Epidermal melanocyte (primary cell): ENCODE data around the gene MFSD6L.

Experiments used
- DNase-seq: peaks from one replicate; pipeline ENCODE4 v3.0.0; 2011; ENCODE audit warnings: low spot score; ENCODE audit not compliant: insufficient read length

MFSD6L gene

GRCh38 chr17:8793649-8794048 lies 5.5 kb downstream of the MFSD6L start:
- DNase-seq = no peak

- DNase-seq = no peak
Measured at GRCh38 chr17:8792646-8793045, 6.5 kb downstream of the MFSD6L start.

- DNase-seq = no peak
Measured at GRCh38 chr17:8791910-8792270, 7.3 kb downstream of the MFSD6L start.

- no peak for DNase-seq
Measured at GRCh38 chr17:8791248-8791909, 7.8 kb downstream of the MFSD6L start.

GRCh38 chr17:8789743-8790142 lies 9.4 kb downstream of the MFSD6L start:
- no peak for DNase-seq

- no peak for DNase-seq
Measured at GRCh38 chr17:8788998-8789397, 10.2 kb downstream of the MFSD6L start.

- peak; percentile 45 for DNase-seq
Measured at GRCh38 chr17:8785547-8786413, 13.4 kb downstream of the MFSD6L start.

GRCh38 chr17:8782176-8782575 lies 17.0 kb downstream of the MFSD6L start:
- no peak for DNase-seq

GRCh38 chr17:8781776-8782175 lies 17.4 kb downstream of the MFSD6L start:
- no peak for DNase-seq

- no peak for DNase-seq
Measured at GRCh38 chr17:8776881-8777280, 22.3 kb downstream of the MFSD6L start.

- DNase-seq = no peak
Measured at GRCh38 chr17:8776248-8776647, 22.9 kb downstream of the MFSD6L start.

- DNase-seq = no peak
Measured at GRCh38 chr17:8766731-8767130, 32.4 kb downstream of the MFSD6L start.

GRCh38 chr17:8762012-8762411 lies 37.2 kb downstream of the MFSD6L start:
- DNase-seq = no peak

- DNase-seq = no peak
Measured at GRCh38 chr17:8758137-8758596, 41.0 kb downstream of the MFSD6L start, which contains the start of gene SPDYE4. TSS of gene SPDYE4 (minus strand) at chr17:8758546. CDS start at chr17:8758382, 164 bp downstream.

- no peak for DNase-seq
Measured at GRCh38 chr17:8757189-8757588, 42.0 kb downstream of the MFSD6L start.

GRCh38 chr17:8755590-8756255 lies 43.4 kb downstream of the MFSD6L start:
- DNase-seq = no peak

GRCh38 chr17:8754890-8755289 lies 44.3 kb downstream of the MFSD6L start:
- no peak for DNase-seq

GRCh38 chr17:8753976-8754440 lies 45.2 kb downstream of the MFSD6L start:
- no peak for DNase-seq

- no peak for DNase-seq
Measured at GRCh38 chr17:8753136-8753975, 45.8 kb downstream of the MFSD6L start.

- no peak for DNase-seq
Measured at GRCh38 chr17:8749616-8750015, 49.5 kb downstream of the MFSD6L start.

- no peak for DNase-seq
Measured at GRCh38 chr17:8747742-8748141, 51.4 kb downstream of the MFSD6L start.
